H4 (cell line): Measurements from ENCODE around the gene GMPPA. TPM values are rescaled to one million over a fixed set of nuclear protein-coding genes. Genes with fewer than 3 reads are reported as not detected.

Experiments used
- DNase-seq: peaks from one replicate; pipeline ENCODE4 v3.0.0-alpha.2; 2015; ENCODE audit warnings: low spot score
- total RNA-seq: library from RNA; depleted of rRNA; stranded (reverse); fragments of >200 nt; shearing (Covaris generic); gene quantifications from 2 replicates; pipeline ENCODE4 v1.2.3, GENCODE V29; 2014

Gene GMPPA
- total RNA-seq, 1 experiment from 2014 or later: 74.0 TPM

DNA sequence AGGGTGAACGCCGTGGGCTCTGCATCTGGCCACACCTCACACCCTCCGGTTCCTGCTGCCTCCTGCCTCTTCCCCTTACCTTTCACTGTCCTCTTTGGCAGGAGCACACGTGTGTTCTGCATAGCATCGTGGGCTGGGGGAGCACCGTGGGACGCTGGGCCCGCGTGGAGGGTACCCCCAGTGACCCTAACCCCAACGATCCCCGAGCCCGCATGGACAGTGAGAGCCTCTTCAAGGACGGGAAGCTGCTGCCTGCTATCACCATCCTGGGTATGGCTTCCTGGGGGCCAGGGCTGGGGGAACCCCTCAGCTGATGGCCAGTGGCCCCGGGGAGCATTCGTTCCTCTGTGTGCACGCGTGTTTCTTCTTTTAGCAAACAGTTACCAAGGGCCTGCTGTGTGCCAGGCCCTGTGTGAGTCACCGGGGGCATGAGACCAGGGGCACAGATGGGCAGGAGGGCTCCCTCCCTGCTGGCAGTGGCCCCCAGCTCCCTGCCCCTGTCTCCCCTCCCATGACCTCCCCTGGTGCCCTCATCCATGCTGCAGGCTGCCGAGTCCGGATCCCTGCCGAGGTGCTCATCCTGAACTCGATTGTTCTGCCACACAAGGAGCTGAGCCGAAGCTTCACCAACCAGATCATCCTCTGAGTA is 7.6 kb downstream of the GMPPA start:
- DNase-seq: no peak

DNA sequence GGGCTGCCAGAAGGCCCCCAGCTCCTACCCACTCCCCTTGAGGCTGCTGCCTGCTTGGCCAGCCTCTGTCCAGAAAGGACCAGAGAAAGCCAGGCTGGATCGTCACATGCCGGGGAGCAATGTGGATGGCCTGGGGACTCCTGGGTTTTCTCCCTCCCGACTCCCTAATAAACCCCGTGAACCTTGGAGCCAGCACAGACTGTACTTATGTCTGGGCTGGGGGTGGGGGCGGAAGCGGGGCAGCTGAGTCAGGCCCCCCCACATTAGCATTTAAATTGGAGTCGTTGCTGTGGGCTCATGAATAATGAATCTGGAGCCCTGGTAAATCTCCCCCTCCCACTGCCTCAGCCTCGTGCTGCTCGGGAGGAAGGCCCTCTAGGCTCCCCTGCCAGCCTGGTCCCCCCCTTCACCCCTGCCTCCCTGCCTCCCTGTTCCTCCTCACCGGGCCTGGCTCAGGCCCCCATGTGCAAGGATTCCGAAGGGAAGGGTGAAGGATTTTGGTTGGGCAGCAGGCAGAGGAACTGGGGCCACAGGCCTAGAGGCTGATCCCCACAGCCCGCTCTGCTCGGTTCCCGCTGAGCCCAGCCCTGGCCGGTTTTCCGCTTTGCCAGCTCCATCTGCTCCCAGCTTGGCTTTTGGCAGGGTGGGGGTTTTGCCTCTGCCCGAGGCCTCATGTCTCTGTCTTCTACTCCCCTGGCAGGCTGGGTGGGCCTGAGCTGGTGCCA is 8.3 kb downstream of the GMPPA start:
- DNase-seq: no peak

DNA sequence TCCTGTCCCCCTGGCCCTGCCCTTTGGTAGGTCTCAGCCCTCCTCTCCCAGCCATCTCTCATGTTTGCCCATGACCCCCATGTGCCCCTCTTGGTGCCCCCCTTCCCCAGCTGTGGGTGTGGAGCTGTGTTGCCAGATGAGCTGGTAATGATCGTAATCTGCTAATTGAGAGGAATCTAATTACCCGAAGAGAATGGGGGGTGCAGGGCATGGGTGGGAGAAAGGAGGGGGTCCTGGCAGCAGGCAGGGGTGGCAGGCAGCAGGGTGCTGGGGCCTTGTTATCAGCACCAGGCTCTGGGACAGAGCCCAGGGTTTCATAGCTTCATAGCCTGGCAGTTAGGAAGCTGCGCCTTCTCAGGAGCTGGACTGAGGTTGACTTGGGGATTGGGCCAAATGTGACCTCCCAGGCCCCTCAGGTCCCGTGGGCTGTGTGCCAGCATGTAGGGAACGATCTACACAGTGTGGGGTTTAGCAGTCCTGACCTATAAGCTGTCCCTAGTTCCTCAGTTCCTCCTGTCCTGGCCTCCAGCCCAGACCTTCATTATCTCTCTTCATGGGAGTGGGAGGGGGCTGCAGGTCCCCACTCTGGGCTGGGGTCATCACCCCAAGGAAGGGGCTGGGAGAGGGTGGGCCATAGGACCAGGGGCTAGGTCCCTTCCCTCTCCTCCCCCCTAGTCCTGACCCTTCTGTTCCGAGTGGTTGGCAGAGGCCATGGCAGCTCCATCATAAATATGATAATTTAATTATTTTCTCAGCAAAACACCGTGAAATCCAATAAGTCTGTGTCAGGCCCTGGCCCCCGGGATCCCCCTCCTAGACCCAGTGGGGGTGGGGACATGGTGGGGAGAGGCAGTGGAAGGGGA is 9.1 kb downstream of the GMPPA start:
- no peak for DNase-seq

DNA sequence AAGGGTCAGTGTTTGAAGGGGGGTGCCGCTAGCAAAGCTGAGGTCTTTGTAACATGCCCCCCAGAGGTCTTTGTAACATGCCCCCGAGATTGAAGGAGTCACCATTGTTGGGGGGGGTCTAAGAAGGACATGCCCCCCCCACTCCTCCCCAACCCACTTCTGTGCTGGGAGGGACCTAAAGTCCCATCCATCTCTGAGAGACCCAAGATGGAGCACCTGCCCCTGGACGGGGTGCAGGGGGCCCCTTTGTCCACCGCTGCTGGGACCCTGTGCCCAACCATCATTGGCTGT is 9.7 kb downstream of the GMPPA start:
- DNase-seq: no peak

DNA sequence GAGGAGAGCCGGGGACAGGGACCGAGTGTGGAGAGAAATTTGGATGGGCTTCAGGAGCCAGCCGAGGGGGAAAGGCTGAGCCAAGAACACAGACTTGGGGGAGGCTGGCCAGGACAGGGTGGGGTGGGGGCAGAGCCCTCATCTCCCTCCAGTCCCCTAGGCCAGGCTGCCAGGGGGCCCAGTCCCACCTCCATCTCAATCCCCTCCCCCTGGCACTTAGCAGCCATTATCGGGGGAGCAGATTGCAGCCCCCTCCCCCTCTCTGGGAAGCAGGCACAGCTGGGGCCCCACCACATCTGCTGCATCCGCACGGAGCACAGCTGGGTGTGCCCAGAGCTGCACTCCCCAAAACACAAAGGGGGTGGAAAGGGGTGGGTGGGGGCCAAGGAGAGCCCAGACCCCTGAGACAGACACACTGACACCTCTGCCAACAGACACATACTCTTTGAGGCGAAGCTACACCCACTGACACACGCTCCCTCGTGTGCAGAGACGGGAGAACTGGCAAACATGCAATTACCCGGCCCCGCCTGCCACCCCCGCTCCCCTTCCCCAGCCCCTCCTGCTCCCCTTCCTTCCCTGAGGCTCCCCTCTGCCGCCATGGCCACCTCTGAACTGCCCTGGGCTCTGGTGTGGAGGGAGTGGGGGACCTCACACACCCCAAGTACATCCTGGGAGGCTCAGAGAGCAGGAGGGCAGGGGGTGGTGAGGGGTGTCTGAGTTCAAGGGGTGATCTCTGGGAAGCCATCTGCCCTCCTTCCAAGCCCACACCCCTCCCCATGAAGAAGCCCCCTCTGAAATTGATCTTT is 10.5 kb downstream of the GMPPA start:
- no peak for DNase-seq

DNA sequence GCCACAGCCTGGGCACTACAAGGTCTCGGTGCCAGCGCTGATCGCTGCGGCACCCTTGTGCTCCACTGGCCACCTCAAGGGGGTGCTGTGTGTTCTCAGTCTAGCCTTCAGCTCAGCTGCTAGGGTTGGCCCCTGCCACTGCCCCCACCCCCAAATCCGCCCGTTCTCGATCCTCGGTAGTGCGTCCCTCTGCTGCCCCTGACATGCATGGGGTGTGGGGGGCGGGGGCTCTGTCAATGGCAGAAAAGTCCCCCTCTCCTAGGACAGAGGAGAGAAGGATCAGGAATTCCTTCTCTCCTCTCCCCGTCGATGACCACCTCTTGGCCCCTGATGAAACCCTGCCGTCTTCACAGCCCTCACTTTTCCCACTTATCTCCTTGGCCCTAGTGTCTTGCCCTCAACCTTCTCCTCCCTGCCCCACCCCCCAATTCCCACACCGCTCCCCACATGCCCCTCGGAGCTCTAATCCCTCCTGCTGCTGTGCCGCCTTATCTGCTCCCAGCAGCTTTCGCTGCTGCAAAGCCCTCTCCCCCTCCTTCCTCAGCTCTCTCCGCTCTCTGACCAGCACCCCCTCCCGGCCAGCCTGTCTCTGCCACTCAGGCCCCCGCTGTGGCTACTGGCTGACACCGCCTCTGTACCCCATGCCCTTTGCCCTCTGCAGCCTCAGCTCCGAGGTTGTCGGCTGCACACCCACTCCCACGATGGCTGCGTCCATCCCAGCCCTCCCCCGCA is 11.3 kb downstream of the GMPPA start:
- DNase-seq: peak; percentile 31

DNA sequence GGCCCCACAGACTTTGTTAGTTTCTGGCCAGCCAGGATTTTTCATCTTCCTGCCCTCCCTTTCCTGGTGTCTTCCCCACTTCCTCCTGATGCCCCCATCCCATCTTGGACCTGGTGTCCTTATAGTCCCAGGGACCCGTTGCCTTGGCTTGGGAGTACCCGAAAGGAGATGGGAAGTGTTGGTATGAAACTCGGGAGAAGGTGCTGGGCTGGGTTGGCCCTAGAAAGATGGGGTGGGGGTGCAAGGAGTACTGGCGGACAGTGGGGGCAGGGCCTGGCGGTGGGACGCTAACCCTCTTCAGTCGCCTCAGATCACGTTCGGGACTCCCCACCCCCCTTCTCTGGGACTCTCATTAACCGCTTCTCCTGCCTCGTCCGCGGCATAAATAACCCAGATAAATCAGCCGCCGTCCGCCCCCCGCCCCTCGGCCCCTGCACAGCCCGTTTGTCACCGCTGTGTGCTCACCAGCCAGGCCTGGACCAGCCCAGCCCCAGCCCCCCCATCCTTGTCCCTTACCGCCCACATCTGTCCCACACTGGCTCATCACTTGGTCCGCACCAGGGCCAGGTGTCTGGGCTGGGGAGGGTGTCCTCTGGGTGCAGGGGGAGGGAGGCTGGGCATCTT is 11.9 kb downstream of the GMPPA start:
- DNase-seq: no peak

DNA sequence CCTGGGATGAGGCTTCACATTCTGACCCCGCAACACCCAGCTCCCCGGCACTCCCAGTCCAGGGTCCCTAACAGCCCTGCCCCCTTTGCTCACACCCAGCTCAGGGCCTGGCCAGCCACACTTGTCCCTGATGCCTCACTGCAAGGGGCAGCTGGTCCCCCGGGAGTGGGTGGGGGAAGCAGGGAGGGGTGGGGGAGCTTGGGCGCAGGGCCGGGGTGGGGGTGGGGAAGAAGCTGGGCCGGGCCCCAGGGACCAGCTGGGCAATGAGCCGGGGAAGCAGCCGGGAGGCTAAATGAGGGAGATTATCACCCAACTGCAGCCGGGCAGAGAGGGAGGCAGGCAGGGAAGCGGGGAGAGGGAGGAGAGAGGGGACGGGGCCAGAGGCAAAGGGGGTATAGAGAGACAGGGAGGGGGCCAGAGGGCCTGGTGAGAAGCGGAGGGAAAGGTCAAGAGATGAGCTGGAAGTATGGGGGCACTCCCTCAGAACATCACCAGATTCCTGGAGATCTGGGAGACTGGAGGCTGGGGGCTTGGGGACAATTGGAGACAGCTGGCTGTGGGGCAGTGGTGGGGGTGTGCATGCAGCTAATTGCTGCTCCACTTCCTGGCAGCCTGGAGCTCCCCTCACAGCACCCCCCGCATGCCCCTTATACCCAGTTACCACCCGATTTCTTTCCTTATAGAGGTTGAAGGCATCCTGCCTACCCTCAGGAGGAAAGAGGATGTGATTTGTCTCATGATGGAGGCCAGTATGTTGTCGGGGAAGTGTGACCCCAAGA is 13.0 kb downstream of the GMPPA start:
- DNase-seq: no peak

DNA sequence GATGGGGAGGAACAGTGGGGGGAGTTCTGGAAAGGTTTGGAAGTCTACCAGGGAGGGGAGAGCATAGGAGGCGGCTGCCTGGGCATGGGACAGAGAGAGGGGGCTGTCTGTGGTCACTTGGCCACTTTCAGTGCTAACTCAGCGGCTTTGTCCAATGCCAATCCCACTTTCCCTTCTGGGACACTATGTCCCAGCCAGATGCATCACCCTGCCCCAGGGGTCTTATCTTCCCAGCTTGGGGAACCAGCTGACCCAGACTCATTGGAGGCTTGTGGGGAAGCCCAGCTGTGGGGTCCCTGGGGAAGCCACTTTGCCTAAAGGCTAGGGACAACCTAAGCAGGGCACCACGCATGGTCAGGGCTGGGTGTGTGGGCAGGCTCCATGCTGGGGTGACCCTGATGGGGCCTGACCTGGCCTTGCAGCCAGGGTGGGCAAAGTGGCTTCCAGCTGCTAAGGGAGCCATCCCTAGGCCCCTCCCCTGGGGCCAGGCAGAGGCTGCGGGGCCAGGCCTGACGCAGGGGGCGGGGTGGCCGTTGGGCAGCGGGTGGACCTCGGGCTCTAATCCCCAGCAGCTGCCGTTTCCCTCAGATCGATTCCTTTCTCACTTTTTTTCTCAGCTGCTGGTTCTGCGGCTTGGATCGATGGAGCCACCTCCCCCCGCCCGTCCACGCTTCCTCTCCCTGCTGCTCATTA is 14.0 kb downstream of the GMPPA start:
- no peak for DNase-seq

DNA sequence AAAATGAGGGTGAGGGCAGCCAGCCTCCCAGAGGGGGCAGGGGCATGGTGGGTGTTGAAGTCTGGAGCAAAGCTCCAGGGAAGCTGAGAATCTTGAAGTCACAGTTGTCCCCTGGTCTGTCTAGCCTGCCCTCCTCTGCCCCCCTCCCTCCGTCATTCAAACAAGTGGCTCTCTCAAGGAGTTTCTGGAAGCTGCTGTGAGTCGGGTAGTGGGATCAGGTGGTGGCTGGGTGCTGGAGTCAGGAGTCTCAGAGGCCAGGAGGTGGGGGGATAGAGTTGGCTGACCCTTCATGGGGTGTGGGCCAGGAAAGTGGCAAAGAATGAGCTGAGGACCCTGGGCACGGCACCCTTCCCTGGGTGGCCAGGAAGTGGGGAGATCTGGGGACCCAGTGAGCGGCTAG is 15.1 kb downstream of the GMPPA start:
- no peak for DNase-seq

DNA sequence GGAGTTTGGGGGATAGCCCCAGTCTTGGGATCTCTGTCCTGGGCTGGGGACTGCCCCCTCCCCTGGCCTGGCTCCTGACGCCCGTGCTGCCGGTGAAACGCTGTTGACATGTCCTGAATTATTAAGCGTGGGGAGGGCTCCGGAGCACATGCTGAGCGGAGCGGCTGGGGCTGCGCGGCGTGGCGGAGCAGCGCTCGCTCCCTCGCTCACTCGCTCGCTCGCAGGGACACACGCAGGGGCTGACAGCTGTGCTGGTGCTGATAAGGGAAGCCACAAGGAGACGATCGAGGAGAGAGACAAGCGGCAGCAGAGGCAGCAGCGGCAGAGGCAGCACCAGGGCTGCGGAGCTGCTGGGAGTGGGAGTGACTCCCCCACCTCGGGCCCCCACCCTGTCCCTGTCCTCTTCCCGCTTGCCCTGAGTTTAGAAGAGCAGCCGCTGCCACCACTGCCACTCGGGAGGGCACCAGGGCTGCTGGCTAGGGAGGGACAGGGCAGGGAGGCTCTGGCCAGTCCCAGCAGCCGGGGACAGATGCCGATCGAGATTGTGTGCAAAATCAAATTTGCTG is 15.6 kb downstream of the GMPPA start, which contains the start of gene ASIC4:
TSS of gene ASIC4 (plus strand) at position 287 of the 566 bp plus-strand sequence. CDS start at position 530, 243 bp downstream.
- DNase-seq: no peak

DNA sequence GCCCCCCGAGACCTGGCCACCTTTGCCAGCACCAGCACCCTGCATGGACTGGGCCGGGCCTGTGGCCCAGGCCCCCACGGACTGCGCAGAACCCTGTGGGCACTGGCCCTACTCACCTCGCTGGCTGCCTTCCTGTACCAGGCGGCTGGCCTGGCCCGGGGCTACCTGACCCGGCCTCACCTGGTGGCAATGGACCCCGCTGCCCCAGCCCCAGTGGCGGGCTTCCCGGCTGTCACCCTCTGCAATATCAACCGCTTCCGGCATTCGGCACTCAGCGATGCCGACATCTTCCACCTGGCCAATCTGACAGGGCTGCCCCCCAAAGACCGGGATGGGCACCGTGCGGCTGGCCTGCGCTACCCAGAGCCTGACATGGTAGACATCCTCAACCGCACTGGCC is 16.1 kb downstream of the GMPPA start:
- DNase-seq: no peak

DNA sequence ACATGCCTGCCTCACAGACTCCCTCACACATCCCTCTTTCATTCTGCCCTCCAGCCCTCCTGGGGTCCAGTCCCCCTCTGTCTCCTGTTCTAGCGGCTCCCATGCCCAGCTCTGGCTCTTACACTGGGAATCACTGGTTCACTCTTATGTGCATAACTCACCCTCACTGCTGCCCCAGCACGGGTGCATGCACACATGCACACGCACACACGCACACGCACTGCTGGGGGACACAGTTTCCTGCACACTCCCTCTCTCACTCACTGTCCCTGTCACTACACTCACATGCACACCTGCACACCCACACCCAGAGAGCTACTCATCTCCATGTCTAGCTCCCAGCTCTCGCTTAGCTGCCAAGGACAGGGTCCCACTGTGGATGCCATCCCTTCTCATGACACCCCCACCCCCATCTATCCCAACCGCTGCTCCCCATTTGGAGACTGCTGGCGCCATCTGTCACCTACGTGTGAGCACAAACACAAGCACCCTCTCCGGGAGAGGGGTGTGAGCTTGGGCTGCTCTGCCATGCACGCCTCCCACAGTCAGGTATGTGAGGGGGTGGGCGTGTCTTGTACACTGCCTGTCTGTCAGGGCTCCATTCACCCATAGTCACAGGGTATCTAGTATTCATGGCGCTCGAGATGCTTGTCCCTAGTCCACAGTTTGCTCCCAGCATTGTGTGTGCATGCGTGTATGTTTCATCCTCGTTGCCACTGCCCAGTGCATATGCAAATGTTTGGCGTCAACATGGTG is 17.4 kb downstream of the GMPPA start:
- DNase-seq: no peak

DNA sequence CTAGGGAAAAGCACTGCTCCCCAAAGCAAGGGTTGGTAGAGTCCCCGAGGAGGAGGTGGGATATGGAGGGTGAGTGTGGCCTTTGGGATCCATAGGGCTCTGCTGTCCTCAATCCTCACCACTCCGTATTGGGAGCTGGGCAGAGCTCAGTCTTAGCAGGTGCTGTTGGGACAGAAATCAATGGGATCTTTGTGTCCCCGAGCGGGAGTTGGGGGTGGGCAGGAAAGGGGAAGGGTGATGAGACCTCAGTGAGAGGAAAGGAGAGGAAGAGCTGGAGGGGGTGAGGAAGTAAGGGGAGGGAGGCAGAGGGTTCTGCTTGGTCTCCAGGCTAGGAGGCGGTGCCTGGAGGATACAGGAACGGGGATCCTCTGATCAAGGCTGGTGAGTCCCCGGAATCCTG is 18.2 kb downstream of the GMPPA start:
- DNase-seq: no peak

DNA sequence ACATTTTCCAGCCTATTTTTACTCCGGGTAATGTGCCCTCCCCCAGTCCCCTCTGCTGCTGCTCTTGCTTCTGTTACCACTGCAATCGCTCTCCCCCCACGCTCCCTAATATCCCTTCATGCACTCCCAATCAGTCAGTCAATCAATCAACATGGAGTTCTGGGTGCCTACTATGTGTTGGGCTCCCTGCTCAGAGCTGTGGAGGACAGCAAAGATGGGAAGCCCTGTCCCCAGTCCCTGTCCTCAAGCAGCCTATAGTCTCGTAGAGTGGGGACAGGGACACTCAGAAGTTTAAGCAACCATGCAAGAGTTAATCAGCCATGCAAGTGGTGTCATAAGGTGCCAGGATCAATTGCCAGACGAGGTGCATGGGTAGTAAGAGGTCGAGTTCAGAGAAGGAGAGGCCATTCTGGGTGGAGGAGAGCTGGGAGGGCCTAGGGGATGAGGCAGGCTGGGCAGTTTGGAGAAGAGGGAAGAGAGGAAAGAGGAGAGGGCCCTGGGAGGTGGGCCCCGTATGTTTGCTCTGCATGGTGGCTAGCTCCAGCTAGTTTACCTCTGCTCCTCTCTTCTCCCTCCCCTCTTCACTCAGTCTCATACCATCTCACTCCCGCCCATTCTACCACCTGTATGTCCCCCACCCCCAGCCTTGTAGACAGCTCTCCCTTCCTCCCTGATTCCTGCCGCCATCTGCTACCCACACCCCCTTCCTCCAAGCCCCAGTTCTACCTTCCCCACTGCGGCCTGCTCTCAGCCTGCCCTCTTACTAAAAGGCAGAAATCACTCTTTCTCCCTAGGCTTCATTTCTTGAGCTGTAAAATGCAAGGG is 19.5 kb downstream of the GMPPA start:
- no peak for DNase-seq

DNA sequence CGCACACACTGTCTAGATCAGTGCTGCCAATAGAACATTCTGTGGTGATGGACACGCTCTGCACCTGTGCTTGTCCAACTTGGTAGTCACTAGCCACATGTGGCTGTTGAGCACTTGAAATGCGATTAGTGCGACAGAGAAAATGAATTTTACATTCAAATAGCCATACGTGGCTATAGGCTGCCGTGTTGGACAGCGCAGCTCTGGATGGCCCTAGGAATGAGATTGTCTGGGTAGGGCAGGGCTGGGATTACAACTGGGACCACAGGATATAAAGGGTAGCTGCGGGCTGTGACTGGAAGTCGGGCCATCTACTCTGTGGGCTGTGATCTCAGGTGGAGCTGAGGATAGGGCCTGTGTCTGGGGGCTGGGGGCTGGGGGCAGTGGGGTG is 20.8 kb downstream of the GMPPA start:
- no peak for DNase-seq

DNA sequence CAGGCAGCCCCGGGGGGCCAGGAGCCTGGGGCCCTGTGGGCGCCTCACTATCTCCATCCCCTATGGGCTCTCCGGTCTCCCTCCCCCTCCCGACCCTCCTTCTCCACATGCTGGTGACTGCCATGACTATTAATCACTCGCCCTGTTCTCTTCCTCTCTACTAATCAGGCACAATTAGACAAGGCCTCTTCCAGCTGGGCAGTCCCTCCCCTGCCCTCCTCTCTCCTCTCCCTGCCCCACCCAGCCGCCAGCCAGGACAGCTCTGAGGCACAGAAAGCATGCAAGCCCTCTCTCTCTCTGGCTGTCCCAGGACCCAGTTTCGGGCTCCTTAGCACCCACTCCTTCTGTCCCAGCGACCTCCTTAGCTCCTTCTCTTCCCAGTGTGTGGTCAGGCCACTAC is 21.4 kb downstream of the GMPPA start:
- DNase-seq: no peak
